Hepatocyte (in vitro differentiated cells): ENCODE measurements around the gene RAB33B.

Source experiments
- EZH2 ChIP-seq: fragments of 200-600 bp; sonication (generic); IDR thresholded peaks from 2 replicates; pipeline ENCODE4 v1.6.1; 2016; ENCODE audit warnings: antibody characterized with exemption, mild to moderate bottlenecking, borderline replicate concordance
- EZH2phosphoT487 ChIP-seq: fragments of 200-600 bp; sonication (generic); IDR thresholded peaks from one replicate; pipeline ENCODE4 v1.6.1; 2018; ENCODE audit warnings: antibody characterized with exemption, mild to moderate bottlenecking, low read depth, moderate library complexity; ENCODE audit not compliant: unreplicated experiment, severe bottlenecking
- TF ChIP-seq, protein P1 (sequence below): fragments of 200-600 bp; sonication (generic); IDR thresholded peaks from 2 replicates; pipeline ENCODE4 v1.5.1; 2016; ENCODE audit warnings: antibody characterized with exemption, mild to moderate bottlenecking; ENCODE audit not compliant: poor library complexity

GRCh38 chr4:139460565-139460964, 6.6 kb downstream of the RAB33B start:
- TF ChIP-seq, protein P1, sequence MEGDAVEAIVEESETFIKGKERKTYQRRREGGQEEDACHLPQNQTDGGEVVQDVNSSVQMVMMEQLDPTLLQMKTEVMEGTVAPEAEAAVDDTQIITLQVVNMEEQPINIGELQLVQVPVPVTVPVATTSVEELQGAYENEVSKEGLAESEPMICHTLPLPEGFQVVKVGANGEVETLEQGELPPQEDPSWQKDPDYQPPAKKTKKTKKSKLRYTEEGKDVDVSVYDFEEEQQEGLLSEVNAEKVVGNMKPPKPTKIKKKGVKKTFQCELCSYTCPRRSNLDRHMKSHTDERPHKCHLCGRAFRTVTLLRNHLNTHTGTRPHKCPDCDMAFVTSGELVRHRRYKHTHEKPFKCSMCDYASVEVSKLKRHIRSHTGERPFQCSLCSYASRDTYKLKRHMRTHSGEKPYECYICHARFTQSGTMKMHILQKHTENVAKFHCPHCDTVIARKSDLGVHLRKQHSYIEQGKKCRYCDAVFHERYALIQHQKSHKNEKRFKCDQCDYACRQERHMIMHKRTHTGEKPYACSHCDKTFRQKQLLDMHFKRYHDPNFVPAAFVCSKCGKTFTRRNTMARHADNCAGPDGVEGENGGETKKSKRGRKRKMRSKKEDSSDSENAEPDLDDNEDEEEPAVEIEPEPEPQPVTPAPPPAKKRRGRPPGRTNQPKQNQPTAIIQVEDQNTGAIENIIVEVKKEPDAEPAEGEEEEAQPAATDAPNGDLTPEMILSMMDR: no peak
- TF ChIP-seq EZH2phosphoT487 (no peak), EZH2 (no peak)
